ENCODE measurements around the gene STMP1. TPM values are rescaled to one million over a fixed set of nuclear protein-coding genes. Genes with fewer than 3 reads are reported as not detected.

STMP1 gene
- total RNA-seq, 1 experiment from 2014 or later = 77.0 TPM

DNA sequence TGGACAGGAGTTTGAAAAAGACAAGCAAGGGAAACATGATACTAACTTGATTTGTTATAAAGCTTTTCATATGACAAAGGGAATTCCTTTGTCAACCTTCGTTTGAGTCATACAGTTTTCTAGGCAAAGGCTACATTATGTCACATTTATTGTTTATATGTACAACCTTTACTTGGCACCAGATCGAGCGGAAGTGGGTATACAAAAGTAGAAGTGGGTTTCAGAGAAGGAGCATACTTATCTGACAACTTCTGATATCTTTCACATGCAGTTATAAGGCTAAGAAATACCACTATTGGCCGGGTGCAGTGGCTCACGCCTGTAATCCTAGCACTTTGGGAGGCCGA is 11.0 kb downstream of the STMP1 start:
- CTCF ChIA-PET = interaction anchor here (0.7 to 2.0 kb wide), 5 partner anchors 11 to 206 kb away, joined by 3 to 12 read pairs (median 4); partner anchors contain the start of gene STMP1
- H3K27me3 ChIP-seq (ENCODE audit: insufficient read depth, low read depth) = no peaks in the 10 kb centered on the region
- peaks cover 21% of the 10 kb centered on the region for H3K36me3 ChIP-seq (ENCODE audit: low read depth)
- no peaks in the 10 kb centered on the region for H3K9me3 ChIP-seq (ENCODE audit: insufficient read depth, low read depth)
- POLR2A ChIA-PET (ENCODE audit: unreplicated experiment) = interaction anchor here (0.6 to 0.7 kb wide), 3 partner anchors 41 to 907 kb away, joined by 3 to 12 read pairs (median 4); no protein-coding TSS in a partner anchor
- DNase-seq = no peak
- no peak overlapping the region for H3K4me2 ChIP-seq
- no peak overlapping the region for H3K4me3 ChIP-seq
- no peak for TF ChIP-seq EZH2 (IDR thresholded peaks at IDR 0.05; ENCODE audit: low read depth)
- TF ChIP-seq, protein P1, sequence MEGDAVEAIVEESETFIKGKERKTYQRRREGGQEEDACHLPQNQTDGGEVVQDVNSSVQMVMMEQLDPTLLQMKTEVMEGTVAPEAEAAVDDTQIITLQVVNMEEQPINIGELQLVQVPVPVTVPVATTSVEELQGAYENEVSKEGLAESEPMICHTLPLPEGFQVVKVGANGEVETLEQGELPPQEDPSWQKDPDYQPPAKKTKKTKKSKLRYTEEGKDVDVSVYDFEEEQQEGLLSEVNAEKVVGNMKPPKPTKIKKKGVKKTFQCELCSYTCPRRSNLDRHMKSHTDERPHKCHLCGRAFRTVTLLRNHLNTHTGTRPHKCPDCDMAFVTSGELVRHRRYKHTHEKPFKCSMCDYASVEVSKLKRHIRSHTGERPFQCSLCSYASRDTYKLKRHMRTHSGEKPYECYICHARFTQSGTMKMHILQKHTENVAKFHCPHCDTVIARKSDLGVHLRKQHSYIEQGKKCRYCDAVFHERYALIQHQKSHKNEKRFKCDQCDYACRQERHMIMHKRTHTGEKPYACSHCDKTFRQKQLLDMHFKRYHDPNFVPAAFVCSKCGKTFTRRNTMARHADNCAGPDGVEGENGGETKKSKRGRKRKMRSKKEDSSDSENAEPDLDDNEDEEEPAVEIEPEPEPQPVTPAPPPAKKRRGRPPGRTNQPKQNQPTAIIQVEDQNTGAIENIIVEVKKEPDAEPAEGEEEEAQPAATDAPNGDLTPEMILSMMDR (conservative IDR thresholded peaks at IDR 0.05) = no peak
- peaks cover 61% of the 10 kb centered on the region for H3K79me2 ChIP-seq (ENCODE audit: low read depth)
- peaks cover 8% of the 10 kb centered on the region for H3F3A ChIP-seq (ENCODE audit: insufficient read depth, low read depth)
- peaks cover 14% of the 10 kb centered on the region for H3K4me1 ChIP-seq (replicated peaks; ENCODE audit: insufficient read depth)
- H4K20me1 ChIP-seq (ENCODE audit: insufficient read depth) = peaks cover 5% of the 10 kb centered on the region; the same call in 1 of the 2 replicates
- BruUV-seq (replicated peaks) = no TSS peak
- no peaks in the 10 kb centered on the region for H3K9me2 ChIP-seq (ENCODE audit: insufficient read depth)
- H3K27ac ChIP-seq = no peak overlapping the region
- intact Hi-C loops (cut with micrococcal nuclease; ENCODE audit: unreplicated experiment) = loop anchor here (1.0 to 10.0 kb wide), 4 partner anchors 127 to 721 kb away; no protein-coding TSS in a partner anchor
- no peak overlapping the region for H2AFZ ChIP-seq

DNA sequence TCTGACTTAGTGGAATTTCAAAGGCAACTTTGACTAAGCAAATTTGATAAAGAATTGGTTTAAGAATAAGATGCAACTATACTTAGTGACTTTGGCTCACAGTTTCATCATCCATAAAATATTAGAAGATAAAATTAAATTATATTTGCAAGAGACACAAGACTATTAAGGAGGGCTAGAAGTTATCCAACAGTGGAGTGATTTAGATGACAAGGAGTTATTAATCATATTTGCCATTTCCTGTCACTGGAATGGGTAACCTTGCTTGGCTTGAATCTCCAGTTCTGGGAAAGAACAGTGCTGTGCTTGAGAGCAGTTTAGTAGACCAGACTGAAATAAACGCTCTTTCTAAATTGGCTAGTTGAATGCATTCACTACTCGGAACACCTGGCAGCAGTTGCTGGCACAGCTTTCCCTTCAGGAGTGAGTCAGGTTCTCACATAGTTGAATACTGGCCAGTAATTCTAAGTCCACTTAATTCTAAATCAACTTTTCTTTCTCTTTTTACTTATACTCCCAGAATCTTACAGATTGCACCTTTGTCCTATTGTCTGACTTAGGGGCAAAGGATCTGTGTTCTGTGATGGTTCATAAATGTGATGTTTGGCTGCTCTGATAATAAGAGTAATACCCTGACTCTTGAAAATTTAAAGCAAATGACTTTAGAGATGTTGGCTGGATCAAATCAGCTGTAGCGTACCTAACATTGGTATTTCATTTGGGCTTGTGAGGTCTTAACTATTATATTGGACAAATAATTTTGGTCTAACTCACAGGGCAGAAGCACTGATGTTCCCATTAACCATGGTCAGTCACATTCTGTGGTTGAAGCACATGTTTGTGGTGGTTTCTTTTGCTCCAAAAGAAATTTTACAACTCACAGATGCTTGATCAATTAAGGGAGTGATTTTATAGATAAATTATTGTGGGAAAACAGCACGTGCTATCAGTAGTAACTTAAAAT is 16.6 kb downstream of the STMP1 start:
- Histone ChIP-seq H3K9me2 (ENCODE audit: insufficient read depth) (no peaks in the 10 kb centered on the region), H2AFZ (no peak overlapping the region), H4K20me1 (ENCODE audit: insufficient read depth) (no peaks in the 10 kb centered on the region), H3K27ac (peak overlapping the region; percentile 51), H3K36me3 (ENCODE audit: low read depth) (peaks cover 18% of the 10 kb centered on the region), H3F3A (ENCODE audit: insufficient read depth, low read depth) (peaks cover 23% of the 10 kb centered on the region), H3K9me3 (ENCODE audit: insufficient read depth, low read depth) (no peaks in the 10 kb centered on the region; the same call in 1 of the 2 replicates), H3K79me2 (ENCODE audit: low read depth) (peaks cover 12% of the 10 kb centered on the region; the same call in 1 of the 2 replicates), H3K4me1 (replicated peaks; ENCODE audit: insufficient read depth) (peaks cover 25% of the 10 kb centered on the region), H3K27me3 (ENCODE audit: insufficient read depth, low read depth) (no peaks in the 10 kb centered on the region), H3K4me2 (peak overlapping the region; percentile 45), H3K4me3 (no peak overlapping the region)
- DNase-seq = peak; percentile 65 to 88
- BruUV-seq (replicated peaks) = no TSS peak
- ChIA-PET POLR2A (ENCODE audit: unreplicated experiment) (no interaction called here), CTCF (no interaction called here)
- no peak for TF ChIP-seq EZH2 (IDR thresholded peaks at IDR 0.05; ENCODE audit: low read depth)
- TF ChIP-seq, protein P1 (conservative IDR thresholded peaks at IDR 0.05) = no peak
- intact Hi-C loops (cut with micrococcal nuclease; ENCODE audit: unreplicated experiment) = loop anchor here (1.0 to 10.0 kb wide), 5 partner anchors 28 to 716 kb away; no protein-coding TSS in a partner anchor

DNA sequence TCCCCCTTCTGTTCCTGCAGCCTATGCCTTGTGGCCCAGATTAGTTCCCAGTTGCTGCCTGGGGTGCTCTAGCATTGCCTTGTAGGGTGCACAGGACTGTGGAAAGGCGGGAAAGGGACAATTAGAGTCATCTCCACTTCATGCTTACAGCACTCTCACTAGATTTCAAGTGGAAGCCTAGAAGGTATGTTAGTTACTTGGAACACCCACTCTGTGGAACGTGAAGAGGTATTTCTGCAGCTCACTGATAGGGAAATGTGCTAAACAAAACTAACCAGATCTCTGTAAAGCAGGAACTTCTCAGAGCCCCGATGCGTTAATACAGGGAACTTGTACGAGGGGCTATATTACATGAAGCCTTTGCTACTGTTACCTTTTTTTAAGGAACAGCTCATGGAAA is 19.4 kb downstream of the STMP1 start:
- Histone ChIP-seq H3K79me2 (ENCODE audit: low read depth) (peaks cover 4% of the 10 kb centered on the region; the same call in 1 of the 2 replicates), H3K4me1 (replicated peaks; ENCODE audit: insufficient read depth) (peaks cover 25% of the 10 kb centered on the region), H2AFZ (no peak overlapping the region), H3K4me2 (no peak overlapping the region), H3K27me3 (ENCODE audit: insufficient read depth, low read depth) (no peaks in the 10 kb centered on the region), H3K9me2 (ENCODE audit: insufficient read depth) (no peaks in the 10 kb centered on the region), H4K20me1 (ENCODE audit: insufficient read depth) (no peaks in the 10 kb centered on the region), H3K9me3 (ENCODE audit: insufficient read depth, low read depth) (no peaks in the 10 kb centered on the region; the same call in 1 of the 2 replicates), H3K27ac (no peak overlapping the region), H3F3A (ENCODE audit: insufficient read depth, low read depth) (peaks cover 23% of the 10 kb centered on the region), H3K4me3 (no peak overlapping the region), H3K36me3 (ENCODE audit: low read depth) (peaks cover under 1% of the 10 kb centered on the region; the same call in 1 of the 2 replicates)
- intact Hi-C loops (cut with micrococcal nuclease; ENCODE audit: unreplicated experiment) = no loop called here
- no TSS peak for BruUV-seq (replicated peaks)
- TF ChIP-seq, protein P1 (conservative IDR thresholded peaks at IDR 0.05) = no peak
- no peak for TF ChIP-seq EZH2 (IDR thresholded peaks at IDR 0.05; ENCODE audit: low read depth)
- DNase-seq = no peak
- POLR2A ChIA-PET (ENCODE audit: unreplicated experiment) = no interaction called here
- CTCF ChIA-PET = no interaction called here

Measured in PC-9 (cell line).